GM21381 (cell line): ENCODE measurements around the gene TESK2.
A peak's percentile ranks its signal among the peaks of the same experiment; 100 is the strongest.

ENCODE experiments used
- ATAC-seq: cut with Tn5 transposase; IDR thresholded peaks from one replicate; pipeline ENCODE4 v1.9.1; 2021; ENCODE audit warnings: mild to moderate bottlenecking, moderate library complexity; ENCODE audit not compliant: unreplicated experiment

Gene TESK2

DNA sequence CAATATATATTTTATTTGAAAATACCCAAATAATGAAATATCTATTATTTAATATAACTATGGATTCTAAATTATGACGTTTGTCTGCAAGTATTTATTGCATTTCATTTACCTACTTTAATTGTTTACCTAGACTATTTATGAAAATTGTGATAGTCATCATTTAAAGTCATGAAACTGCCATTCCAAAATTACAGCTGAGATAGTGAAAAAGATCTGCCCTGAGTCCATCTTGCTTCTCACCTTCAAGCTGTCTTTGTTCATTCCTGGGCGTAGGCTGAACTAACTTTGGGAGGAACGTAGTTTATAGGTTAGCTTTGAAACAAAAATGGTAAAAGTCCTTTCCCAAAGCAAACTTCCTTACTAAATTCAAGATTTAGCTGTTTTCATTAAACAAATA lies 176.7 kb downstream of the TESK2 start:
- no peak for ATAC-seq

DNA sequence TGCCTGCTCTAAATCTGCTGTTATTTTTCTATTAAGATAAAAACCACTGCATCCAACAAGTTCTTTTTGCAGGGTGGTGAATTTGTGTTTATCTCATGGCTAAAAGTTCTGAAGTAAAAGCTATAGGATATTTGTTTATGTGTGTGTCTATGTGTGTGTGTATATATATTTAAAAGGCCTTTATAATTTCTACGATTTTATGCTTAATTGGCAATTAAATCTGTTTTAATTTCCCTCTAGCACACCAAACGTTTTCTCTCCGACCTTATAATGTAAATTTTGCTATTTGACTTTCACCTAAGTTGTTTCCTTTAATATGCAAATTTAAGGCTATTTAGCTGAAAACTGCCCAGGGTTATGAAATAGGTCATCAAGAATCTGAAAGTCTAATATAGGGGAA lies 184.1 kb downstream of the TESK2 start:
- ATAC-seq = no peak

DNA sequence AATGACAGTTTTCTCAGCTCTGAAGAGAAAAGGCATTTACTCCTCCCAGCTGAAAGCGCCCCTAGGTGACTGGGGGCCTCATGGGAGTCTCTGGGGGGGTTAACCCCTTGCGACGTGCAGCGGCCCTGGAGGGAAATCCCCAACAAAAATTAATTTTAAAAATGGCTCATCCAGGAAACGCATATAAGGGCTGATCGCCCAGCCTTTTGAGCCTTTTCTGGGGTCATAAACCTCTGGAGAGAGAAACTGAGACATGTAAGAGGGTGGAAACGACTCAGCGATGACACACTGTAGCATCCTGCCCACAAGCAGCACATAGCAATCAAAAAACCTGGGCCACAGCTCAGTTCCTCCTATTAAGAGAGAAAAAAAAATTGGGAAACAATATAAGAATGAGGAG lies 184.6 kb downstream of the TESK2 start:
- ATAC-seq = no peak

DNA sequence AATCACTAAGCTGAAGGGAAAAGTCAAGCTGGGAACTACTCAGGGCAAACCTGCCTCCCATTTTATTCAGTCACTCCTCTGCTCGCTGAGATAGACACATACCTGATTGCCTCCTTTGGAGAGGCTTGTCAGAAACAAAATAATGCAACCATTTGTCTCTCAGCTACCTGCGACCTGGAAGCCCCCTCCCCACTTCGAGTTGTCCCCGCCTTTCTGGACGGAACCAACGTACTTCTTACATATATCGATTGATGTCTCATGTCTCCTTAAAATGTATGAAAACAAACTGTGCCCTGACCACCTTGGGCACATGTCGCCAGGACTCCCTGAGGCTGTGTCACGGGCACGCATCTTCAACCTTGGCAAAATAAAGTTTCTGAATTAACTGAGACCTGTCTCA lies 185.7 kb downstream of the TESK2 start:
- ATAC-seq = no peak

DNA sequence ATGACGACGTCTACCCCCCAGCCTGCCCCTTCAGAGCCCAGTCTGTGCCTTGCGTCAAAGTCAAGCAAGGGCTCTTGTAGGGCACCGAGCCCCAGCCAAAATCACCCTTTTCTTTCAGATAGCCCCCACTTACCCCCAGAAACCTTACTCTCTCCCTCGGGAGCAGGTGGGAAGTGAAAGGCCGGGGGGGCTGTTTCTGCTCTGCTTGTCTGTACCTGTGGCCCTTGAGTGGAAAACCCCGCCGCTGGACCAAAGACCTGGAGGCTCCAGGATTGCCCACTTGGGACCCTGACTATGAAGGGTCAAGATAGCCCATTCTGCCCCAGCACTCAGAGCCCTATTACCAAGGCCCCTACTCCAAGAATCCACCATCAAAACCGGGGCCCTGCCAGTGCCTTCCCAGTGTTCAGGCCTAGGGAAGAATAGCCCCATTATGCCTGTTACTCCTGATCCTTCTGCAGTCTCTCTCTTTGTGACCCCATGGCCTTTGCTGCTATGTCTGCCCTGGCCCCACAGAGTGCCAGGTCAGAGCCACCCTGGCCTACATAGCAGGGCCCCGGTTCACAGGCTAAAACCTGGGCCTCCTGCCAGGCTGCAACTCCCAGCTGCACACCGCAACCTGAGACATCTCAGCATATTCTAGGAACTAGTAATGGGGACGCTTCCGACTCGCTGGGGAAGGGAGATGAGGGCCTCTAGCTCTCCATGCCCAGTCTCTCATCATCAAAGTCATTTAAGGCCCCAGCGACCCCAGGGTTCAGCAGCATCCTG lies 186.5 kb downstream of the TESK2 start:
- ATAC-seq = no peak

DNA sequence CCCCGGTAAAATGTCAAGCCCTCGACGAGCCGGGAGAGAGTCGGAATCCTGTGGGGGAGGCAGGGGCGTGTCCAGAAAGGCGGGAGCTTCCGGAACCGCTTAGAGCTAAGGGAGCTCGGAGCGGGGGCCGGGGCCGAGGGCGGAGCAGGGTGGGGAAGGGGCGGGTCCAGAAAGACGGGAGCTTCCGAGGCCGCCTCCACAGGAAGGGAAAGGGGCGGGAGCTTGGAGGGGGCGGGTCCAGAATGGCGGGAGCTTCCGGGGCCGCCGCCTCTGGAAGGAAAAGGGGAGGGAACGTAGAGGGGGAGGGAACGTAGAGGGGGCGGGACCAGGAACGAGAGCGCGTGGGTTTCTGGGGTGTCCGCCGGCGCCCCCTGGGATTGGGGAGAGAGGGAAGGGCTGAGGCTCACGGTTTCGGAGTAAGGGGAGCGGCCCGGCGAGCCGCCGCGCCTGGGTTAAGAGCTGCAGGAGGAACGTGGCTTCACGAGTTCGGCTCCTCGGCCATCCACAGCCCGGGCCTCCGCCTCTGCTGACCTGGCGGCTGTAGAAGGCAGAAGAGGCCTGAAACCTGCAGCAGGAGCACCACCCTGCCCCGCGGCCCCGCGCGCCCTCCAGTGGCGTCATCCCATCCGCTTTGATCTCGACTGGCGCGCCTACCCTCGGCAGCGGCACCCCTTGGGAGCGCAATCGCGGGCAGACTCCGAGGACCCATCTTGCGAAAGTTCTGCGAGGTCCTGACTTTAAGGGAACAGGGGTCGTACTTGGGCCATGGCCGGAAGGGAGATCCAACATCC lies 187.2 kb downstream of the TESK2 start:
- ATAC-seq = peak; percentile 75

DNA sequence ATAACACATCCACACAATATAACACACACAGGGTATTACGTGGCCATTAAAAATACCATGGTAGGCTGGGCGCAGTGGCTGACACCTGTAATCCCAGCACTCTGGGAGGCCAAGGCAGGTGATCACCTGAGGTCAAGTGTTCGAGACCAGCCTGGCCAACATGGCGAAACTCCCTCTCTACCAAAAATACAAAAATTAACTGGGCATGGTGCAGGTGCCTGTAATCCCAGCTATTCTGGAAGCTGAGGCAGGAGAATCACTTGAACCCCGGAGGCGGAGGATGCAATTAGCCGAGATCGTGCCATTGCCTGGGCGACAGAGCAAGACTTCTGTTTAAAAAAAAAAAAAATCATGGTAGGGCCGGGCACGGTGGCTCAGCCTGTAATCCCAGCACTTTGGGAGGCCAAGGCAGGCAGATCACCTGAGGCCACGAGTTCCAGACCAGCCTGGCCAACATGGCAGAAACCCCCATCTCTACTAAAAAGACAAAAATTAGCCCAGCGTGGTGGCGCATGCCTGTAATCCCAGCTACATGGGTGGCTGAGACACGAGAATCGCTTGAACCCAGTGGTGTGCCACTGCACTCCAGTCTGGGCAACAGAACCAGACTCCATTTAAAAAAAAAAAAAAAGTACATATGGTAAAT lies 188.3 kb downstream of the TESK2 start:
- ATAC-seq = no peak

DNA sequence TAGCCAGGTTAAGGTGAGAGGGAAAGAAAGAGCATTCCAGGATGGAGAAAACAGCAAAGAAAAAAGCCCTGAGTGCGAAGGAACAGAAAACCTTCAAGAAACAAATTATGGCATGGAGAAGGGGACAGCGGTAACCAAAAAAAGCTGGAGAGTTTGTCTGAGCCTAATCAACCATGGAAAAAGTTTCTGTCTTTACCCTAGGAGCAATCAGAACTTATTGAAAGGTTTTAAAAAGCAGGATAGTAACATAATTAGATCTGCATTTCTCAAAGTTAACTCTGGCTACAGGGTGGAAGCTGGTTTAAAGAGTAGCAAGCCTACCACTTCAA lies 190.3 kb downstream of the TESK2 start:
- no peak for ATAC-seq

DNA sequence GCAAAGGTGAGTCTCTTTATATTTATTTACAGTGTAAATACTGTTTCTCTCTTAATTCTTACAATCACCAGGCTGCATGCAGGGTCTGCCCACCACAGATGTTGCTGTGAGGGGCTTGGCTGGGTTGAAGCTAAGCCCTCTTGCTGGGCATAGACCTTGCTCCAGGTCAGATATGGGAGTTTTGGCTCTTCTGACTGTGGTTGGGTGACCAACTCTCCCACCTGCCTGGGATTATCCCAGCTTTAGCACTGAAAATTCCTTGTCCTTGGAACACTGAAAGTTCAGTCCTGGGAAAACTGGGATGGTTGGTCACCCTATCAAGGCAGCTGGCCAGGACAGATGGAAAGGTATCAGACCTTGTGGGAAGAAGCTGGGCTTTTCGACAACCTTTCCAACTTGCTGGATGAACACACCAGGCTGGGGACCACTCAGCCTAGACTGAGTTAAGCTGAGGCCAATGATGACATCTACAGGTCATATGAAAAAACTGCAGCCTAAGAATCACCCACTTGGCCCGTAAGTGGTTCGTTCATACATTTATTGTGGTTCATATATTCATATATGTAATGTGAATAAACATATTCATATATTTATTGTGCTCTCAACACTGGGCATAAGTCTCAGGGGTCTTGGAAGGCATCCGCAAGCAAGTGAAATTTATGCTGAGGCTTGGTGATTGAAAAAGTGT lies 190.8 kb downstream of the TESK2 start:
- no peak for ATAC-seq

DNA sequence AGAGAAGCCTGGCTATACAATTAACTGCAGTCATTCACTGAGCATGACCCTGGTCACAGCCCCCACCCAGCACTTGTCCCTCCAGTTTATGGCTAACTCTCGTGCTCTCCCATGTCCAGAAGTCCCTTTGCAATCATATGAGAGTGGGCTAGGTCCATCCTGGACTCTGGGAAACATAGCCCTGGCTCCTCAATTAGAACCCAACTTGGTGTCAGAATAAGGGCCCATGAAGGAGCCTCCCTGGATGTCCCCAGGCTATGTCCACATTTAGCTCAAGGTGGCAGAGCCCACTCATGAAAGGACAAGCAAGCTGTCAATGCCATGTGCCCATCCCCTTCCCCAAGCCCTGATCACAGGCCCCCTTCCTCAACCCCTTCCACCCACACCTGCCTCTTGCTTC lies 191.7 kb downstream of the TESK2 start:
- ATAC-seq = no peak

DNA sequence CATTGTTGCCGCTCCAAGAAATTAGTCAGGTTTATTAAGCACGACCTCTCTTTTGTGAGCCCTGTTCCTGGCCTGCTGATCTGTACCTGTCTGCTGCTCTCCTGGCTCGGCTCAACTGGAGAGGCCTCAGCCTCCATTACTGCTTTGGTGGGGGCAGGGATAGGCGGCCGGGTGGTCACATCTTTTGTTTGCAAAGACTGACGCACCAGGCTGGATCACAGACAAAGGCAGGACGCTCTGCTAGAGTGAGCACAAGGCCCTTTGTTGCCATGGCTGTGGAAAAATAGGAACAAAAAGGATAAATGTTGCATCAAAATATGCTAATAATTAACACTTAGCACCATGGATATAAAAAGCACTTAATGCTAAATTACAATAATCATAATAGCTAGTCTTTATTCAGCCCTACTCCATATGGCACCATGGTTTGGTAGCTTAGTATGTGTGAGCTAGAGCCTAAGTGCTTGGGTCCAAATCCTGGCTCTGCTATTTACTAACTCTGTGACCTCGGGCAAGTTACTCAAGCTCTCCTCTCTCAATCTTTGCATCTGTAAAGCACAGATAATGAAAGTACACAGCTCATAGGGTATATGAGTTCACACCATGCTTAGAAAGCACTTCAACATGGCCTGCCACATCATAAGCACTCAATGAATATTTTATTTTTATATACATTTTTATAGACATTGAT lies 193.2 kb downstream of the TESK2 start:
- no peak for ATAC-seq
